H1 (cell line): Measurements from ENCODE around the gene GK2. TPM values are rescaled to one million over a fixed set of nuclear protein-coding genes. Genes with fewer than 3 reads are reported as not detected.
A peak's percentile ranks its signal among the peaks of the same experiment; 100 is the strongest.

Source experiments
- CTCF ChIA-PET: fragments of 300-600 bp; sonication (Branson Sonifier 250); formaldehyde crosslinking; loops from one replicate; lab custom pipeline; 2021; ENCODE audit not compliant: partially characterized antibody; lab: Charles Lee
- POLR2A ChIA-PET: fragments of 300-600 bp; sonication (Branson Sonifier 250); formaldehyde crosslinking; loops from one replicate; lab custom pipeline; 2021; ENCODE audit warnings: inconsistent platforms; ENCODE audit not compliant: partially characterized antibody; lab: Charles Lee
- DNase-seq, 2 experiments: peaks; one replicate each; pipeline versions ENCODE4 v3.0.0 to v3.0.0-alpha.2; 2010 to 2022; ENCODE audit warnings: low spot score in 2 of 2, low read depth in 1 of 2, mixed read lengths in 1 of 2
- FAIRE-seq: peaks from 2 replicates; lab custom pipeline; 2011; peaks lifted over from hg19 to GRCh38; lab: Jason Lieb, UNC
- H2AFZ ChIP-seq: 2 replicates; pipeline ENCODE4 v1.8.1; 2012; ENCODE audit warnings: low read length, inconsistent platforms
- H2AK5ac ChIP-seq: 2 replicates; pipeline ENCODE4 v1.6.1; 2013; ENCODE audit warnings: low read depth, low read length
- H2BK120ac ChIP-seq: replicated peaks from 2 replicates; pipeline ENCODE3; 2013; ENCODE audit warnings: low read depth, low read length, inconsistent platforms
- H2BK12ac ChIP-seq: 2 replicates; pipeline ENCODE4 v1.6.1; 2013; ENCODE audit warnings: low read depth, low read length
- H2BK15ac ChIP-seq: 2 replicates; pipeline ENCODE4 v1.6.1; 2013; ENCODE audit warnings: low read length
- H2BK20ac ChIP-seq: 2 replicates; pipeline ENCODE4 v1.6.1; 2013; ENCODE audit warnings: low read length
- H2BK5ac ChIP-seq: 2 replicates; pipeline ENCODE4 v1.6.1; 2013; ENCODE audit warnings: low read depth, low read length
- H3K14ac ChIP-seq: 2 replicates; pipeline ENCODE4 v1.6.1; 2013; ENCODE audit warnings: inconsistent platforms; ENCODE audit not compliant: insufficient read length
- H3K18ac ChIP-seq: 2 replicates; pipeline ENCODE4 v1.6.1; 2013; ENCODE audit warnings: low read length; ENCODE audit errors: extremely low read depth
- H3K23ac ChIP-seq: 2 replicates; pipeline ENCODE4 v1.6.1; 2013; ENCODE audit warnings: inconsistent platforms; ENCODE audit not compliant: insufficient read length
- H3K23me2 ChIP-seq: 2 replicates; pipeline ENCODE4 v1.6.1; 2013; ENCODE audit warnings: low read depth, low read length
- H3K27ac ChIP-seq: 2 replicates; pipeline ENCODE4 v1.6.1; 2011; ENCODE audit warnings: low read depth, low read length, inconsistent platforms
- H3K27me3 ChIP-seq, 4 experiments: replicated peaks in 1 of 4; 1 replicate in 1 of 4; 2 replicates in 3 of 4; pipeline versions ENCODE4 v1.6.1 to v1.8.1; 2011 to 2013; ENCODE audit warnings: low read length in 3 of 4, mild to moderate bottlenecking in 3 of 4, inconsistent platforms in 2 of 4, mixed read lengths in 2 of 4, moderate library complexity in 1 of 4; ENCODE audit not compliant: control insufficient read depth in 3 of 4, insufficient read depth in 3 of 4; ENCODE audit errors: extremely low read depth in 1 of 4
- H3K36me3 ChIP-seq, 4 experiments: 2 replicates each; pipeline versions ENCODE4 v1.6.1 to v1.8.1; 2011 to 2013; ENCODE audit warnings: mild to moderate bottlenecking in 4 of 4, low read length in 3 of 4, moderate library complexity in 2 of 4, control low read depth in 1 of 4, inconsistent platforms in 1 of 4; ENCODE audit not compliant: insufficient read depth in 4 of 4, control insufficient read depth in 2 of 4
- H3K4ac ChIP-seq: replicated peaks from 2 replicates; pipeline ENCODE3; 2013; ENCODE audit warnings: low read length, low read depth, mixed read lengths, inconsistent platforms; ENCODE audit not compliant: insufficient read length
- H3K4me1 ChIP-seq, 4 experiments: replicated peaks in 1 of 4; 1 replicate in 1 of 4; 2 replicates in 3 of 4; pipeline versions ENCODE4 v1.6.1 to v1.8.1; 2011 to 2013; ENCODE audit warnings: low read length in 3 of 4, inconsistent platforms in 2 of 4, mixed read lengths in 1 of 4; ENCODE audit not compliant: insufficient read depth in 4 of 4, control insufficient read depth in 3 of 4
- H3K4me2 ChIP-seq, 2 experiments: 2 replicates each; pipeline versions ENCODE4 v1.6.1 to v1.8.1; 2011 to 2013; ENCODE audit warnings: low read depth in 2 of 2, low read length in 2 of 2, control low read depth in 1 of 2, inconsistent platforms in 1 of 2, mild to moderate bottlenecking in 1 of 2; ENCODE audit not compliant: insufficient read depth in 1 of 2
- H3K4me3 ChIP-seq, 4 experiments: fragments of 200-600, 300-600 bp in 1 of 4; sonication (generic), shearing (Covaris generic), sonication (Bioruptor Twin) in 1 of 4; 2 replicates each; pipeline versions ENCODE4 v1.5.1 to v1.8.1; 2011 to 2016; ENCODE audit warnings: low read length in 4 of 4, low read depth in 3 of 4, control low read depth in 2 of 4, inconsistent platforms in 2 of 4, mild to moderate bottlenecking in 2 of 4, mixed read lengths in 1 of 4, moderate library complexity in 1 of 4; ENCODE audit not compliant: insufficient read depth in 2 of 4; ENCODE audit errors: extremely low read depth in 1 of 4
- H3K56ac ChIP-seq: replicated peaks from 2 replicates; pipeline ENCODE3; 2013; ENCODE audit warnings: low read depth, mild to moderate bottlenecking, mixed read lengths, low read length, inconsistent platforms; ENCODE audit not compliant: insufficient read length
- H3K79me1 ChIP-seq: 2 replicates; pipeline ENCODE4 v1.6.1; 2013; ENCODE audit warnings: low read depth, low read length, control low read depth
- H3K79me2 ChIP-seq, 2 experiments: 2 replicates each; pipeline versions ENCODE4 v1.6.1 to v1.8.1; 2012 to 2013; ENCODE audit warnings: low read length in 2 of 2, mild to moderate bottlenecking in 2 of 2, inconsistent platforms in 1 of 2; ENCODE audit not compliant: insufficient read depth in 2 of 2, control insufficient read depth in 1 of 2
- H3K9ac ChIP-seq, 4 experiments: replicated peaks in 1 of 4; 1 replicate in 1 of 4; 2 replicates in 3 of 4; pipeline versions ENCODE4 v1.6.1 to v1.8.1; 2011 to 2013; ENCODE audit warnings: low read depth in 3 of 4, low read length in 3 of 4, control low read depth in 2 of 4, mild to moderate bottlenecking in 2 of 4, moderate library complexity in 2 of 4, inconsistent platforms in 1 of 4; ENCODE audit errors: extremely low read depth in 1 of 4
- H3K9me3 ChIP-seq, 2 experiments: 2 replicates each; pipeline versions ENCODE4 v1.6.1 to v1.8.1; 2012 to 2013; ENCODE audit warnings: mild to moderate bottlenecking in 2 of 2, moderate library complexity in 2 of 2, control low read depth in 1 of 2, inconsistent platforms in 1 of 2, low read depth in 1 of 2, low read length in 1 of 2, mixed read lengths in 1 of 2; ENCODE audit not compliant: insufficient read depth in 2 of 2
- H4K20me1 ChIP-seq, 2 experiments: replicated peaks in 1 of 2; 2 replicates each; pipeline versions ENCODE3 to v1.8.1; 2011 to 2013; ENCODE audit warnings: inconsistent platforms in 2 of 2, low read length in 2 of 2, mild to moderate bottlenecking in 1 of 2; ENCODE audit not compliant: insufficient read depth in 2 of 2, control insufficient read depth in 1 of 2
- H4K5ac ChIP-seq: 2 replicates; pipeline ENCODE4 v1.6.1; 2013; ENCODE audit warnings: low read length, low read depth, mixed read lengths, inconsistent platforms; ENCODE audit not compliant: insufficient read length
- H4K8ac ChIP-seq: 2 replicates; pipeline ENCODE4 v1.8.0; 2013; ENCODE audit warnings: mild to moderate bottlenecking, moderate library complexity, low read length, inconsistent platforms; ENCODE audit not compliant: insufficient read depth; ENCODE audit errors: extremely low read depth
- H4K91ac ChIP-seq: replicated peaks from 2 replicates; pipeline ENCODE3; 2013; ENCODE audit warnings: low read length, mixed read lengths, inconsistent platforms; ENCODE audit not compliant: insufficient read length
- BRCA1 ChIP-seq: IDR thresholded peaks from 2 replicates; pipeline ENCODE4 v1.6.1; 2012; ENCODE audit warnings: low read depth, low read length, improper control_type of control experiment
- CTBP2 ChIP-seq: IDR thresholded peaks from 2 replicates; pipeline ENCODE4 v1.7.0; 2011; ENCODE audit warnings: borderline replicate concordance, mild to moderate bottlenecking, moderate library complexity, mixed read lengths, low read length; ENCODE audit not compliant: insufficient read depth, insufficient read length
- EZH2 ChIP-seq: fragments of 200-600 bp; sonication (generic); IDR thresholded peaks from 2 replicates; pipeline ENCODE4 v1.7.1; 2012; ENCODE audit warnings: low read depth, mild to moderate bottlenecking, moderate library complexity, low read length, inconsistent platforms; ENCODE audit not compliant: severe bottlenecking
- GABPA ChIP-seq: IDR thresholded peaks from 2 replicates; pipeline ENCODE4 v1.6.1; 2011; ENCODE audit warnings: mild to moderate bottlenecking, low read length, moderate library complexity, borderline replicate concordance; ENCODE audit not compliant: insufficient read depth
- POLR2AphosphoS5 ChIP-seq: IDR thresholded peaks from 2 replicates; pipeline ENCODE4 v1.6.1; 2011; ENCODE audit warnings: low read depth, low read length
- POU5F1 ChIP-seq: IDR thresholded peaks from 2 replicates; pipeline ENCODE4 v1.6.1; 2011; ENCODE audit warnings: low read depth, mild to moderate bottlenecking, low read length, moderate library complexity
- SAP30 ChIP-seq: fragments of 300-600 bp; sonication (generic); IDR thresholded peaks from 2 replicates; pipeline ENCODE4 v1.7.1; 2012; ENCODE audit warnings: low read length, moderate library complexity, mild to moderate bottlenecking, inconsistent platforms; ENCODE audit not compliant: insufficient read depth, insufficient replicate concordance
- SP2 ChIP-seq: IDR thresholded peaks from 2 replicates; pipeline ENCODE4 v1.6.1; 2012; ENCODE audit warnings: mild to moderate bottlenecking, low read length, inconsistent platforms
- SP4 ChIP-seq: IDR thresholded peaks from 2 replicates; pipeline ENCODE4 v1.6.1; 2012; ENCODE audit warnings: low read length, inconsistent platforms
- TAF7 ChIP-seq: optimal IDR thresholded peaks from 2 replicates; pipeline ENCODE3; 2011; ENCODE audit warnings: low read depth, mild to moderate bottlenecking, inconsistent platforms, low read length, moderate library complexity, borderline replicate concordance
- TCF12 ChIP-seq: IDR thresholded peaks from 2 replicates; pipeline ENCODE4 v1.6.1; 2011; ENCODE audit warnings: low read depth, mild to moderate bottlenecking, low read length
- ZNF274 ChIP-seq: IDR thresholded peaks from 2 replicates; pipeline ENCODE4 v1.7.0; 2012; ENCODE audit warnings: low read length, borderline replicate concordance; ENCODE audit errors: extremely low read depth
- WGBS, 2 experiments: shearing (Covaris generic) in 1 of 2; methylation state at CpG; one replicate each; pipeline versions ENCODE4 v1.1.6 to v1.1.7; 2013 to 2015; ENCODE audit warnings: low lambda C conversion rate in 2 of 2, mixed read lengths in 2 of 2, inconsistent platforms in 1 of 2, low coverage in 1 of 2, missing lambda C conversion rate in 1 of 2; ENCODE audit not compliant: insufficient replicate concordance in 2 of 2, insufficient coverage in 1 of 2, insufficient read length in 1 of 2; ENCODE audit errors: extremely low coverage in 1 of 2, missing lambda C conversion rate in 1 of 2; 5-methylcytosine and 5-hydroxymethylcytosine counted together
- polyA plus RNA-seq, 7 experiments: library from polyadenylated mRNA; depleted of rRNA in 3 of 7; stranded (reverse) in 5 of 7; unstranded in 2 of 7; fragments of >200 nt in 5 of 7; fragments of 200-250 nt in 2 of 7; gene quantifications; 1 replicate in 5 of 7; 2 replicates in 1 of 7; 4 replicates in 1 of 7; pipeline versions ENCODE4 v1.2.1 to v1.2.3, GENCODE V29; 2011 to 2013; ENCODE audit warnings: missing spikeins in 2 of 7, mixed read lengths in 2 of 7
- total RNA-seq: library from RNA; stranded (reverse); fragmentation: NEBNext Ultra II Directional; extraction: Animal tissue kit (Norgen Biotek cat#: 25700); gene quantifications from 2 replicates; pipeline ENCODE4 v1.2.1, GENCODE V29; 2021
- TF ChIP-seq, protein P1 (sequence below): IDR thresholded peaks from 2 replicates; pipeline ENCODE4 v1.6.1; 2012; ENCODE audit warnings: inconsistent platforms

GK2 gene
- total and polyA plus RNA-seq, 2 of the 8 experiments (the other 6 are each of a cell fraction or from before 2014, with no cell fraction given): not detected

- Histone ChIP-seq H3K27ac (no peak overlapping the region), H3K4ac (no peak overlapping the region), H2BK15ac (no peak overlapping the region), H3K4me1 (no peaks in the 10 kb centered on the region), H3K9ac (no peak overlapping the region), H2BK12ac (no peak overlapping the region), H2AK5ac (no peak overlapping the region), H3K56ac (no peak overlapping the region), H3K4me2 (no peak overlapping the region), H4K8ac (no peak overlapping the region), H3K79me2 (no peaks in the 10 kb centered on the region), H3K23ac (no peak overlapping the region), H3K23me2 (no peaks in the 10 kb centered on the region), H3K18ac (no peak overlapping the region), H2AFZ (0 out of 2 replicates have a peak overlapping the region, but pooled peaks have one; percentile 49), H3K4me3 (no peak overlapping the region), H2BK5ac (no peak overlapping the region), H3K79me1 (no peaks in the 10 kb centered on the region), H2BK20ac (no peak overlapping the region), H4K20me1 (no peaks in the 10 kb centered on the region), H3K27me3 (no peaks in the 10 kb centered on the region), H3K14ac (no peak overlapping the region), H3K9me3 (no peaks in the 10 kb centered on the region), H4K5ac (no peak overlapping the region), H3K36me3 (no peaks in the 10 kb centered on the region), H2BK120ac (no peak overlapping the region), H4K91ac (no peak overlapping the region)
- whole genome bisulfite sequencing, 2 experiments: 94% methylated on average over 8 of the region's 8 CpGs; no CpG with 5 or more reads in 1 of the 2 experiments
- no peak for FAIRE-seq
- CTCF ChIA-PET: no interaction called here
- no peak for DNase-seq
- POLR2A ChIA-PET: no interaction called here
- TF ChIP-seq SP2 (no peak), SP4 (no peak), GABPA (no peak), CTBP2 (no peak), TAF7 (no peak), POLR2AphosphoS5 (no peak), POU5F1 (no peak), EZH2 (no peak), ZNF274 (no peak), SAP30 (no peak), BRCA1 (no peak), TCF12 (no peak)
- TF ChIP-seq, protein P1, sequence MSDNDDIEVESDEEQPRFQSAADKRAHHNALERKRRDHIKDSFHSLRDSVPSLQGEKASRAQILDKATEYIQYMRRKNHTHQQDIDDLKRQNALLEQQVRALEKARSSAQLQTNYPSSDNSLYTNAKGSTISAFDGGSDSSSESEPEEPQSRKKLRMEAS: no peak
These were observed 50.7 kb downstream of the GK2 start for GRCh38 chr4:79357365-79357764.
